Esophagus muscularis mucosa (tissue), 3 donors: Measurements from ENCODE around the gene FGF19.

Source experiments
- POLR2A ChIP-seq: fragments of 450-650 bp; IDR thresholded peaks from one replicate; pipeline ENCODE4 v1.6.1; 2017; ENCODE audit warnings: antibody characterized with exemption, moderate library complexity, mild to moderate bottlenecking, low read depth
- POLR2AphosphoS5 ChIP-seq, 2 donors: sonication (generic); formaldehyde crosslinking; IDR thresholded peaks; one replicate each; pipeline ENCODE4 v1.6.1; 2017; ENCODE audit warnings: antibody characterized with exemption in 2 of 2
- TF ChIP-seq, protein P1 (sequence below), 3 experiments: fragments of 200-600 bp in 2 of 3; fragments of 450-650 bp in 1 of 3; sonication (generic) in 2 of 3; IDR thresholded peaks; one replicate each; pipeline ENCODE4 v1.5.1; 2017 to 2019; ENCODE audit warnings: antibody characterized with exemption in 3 of 3, mild to moderate bottlenecking in 2 of 3, moderate library complexity in 1 of 3

DNA sequence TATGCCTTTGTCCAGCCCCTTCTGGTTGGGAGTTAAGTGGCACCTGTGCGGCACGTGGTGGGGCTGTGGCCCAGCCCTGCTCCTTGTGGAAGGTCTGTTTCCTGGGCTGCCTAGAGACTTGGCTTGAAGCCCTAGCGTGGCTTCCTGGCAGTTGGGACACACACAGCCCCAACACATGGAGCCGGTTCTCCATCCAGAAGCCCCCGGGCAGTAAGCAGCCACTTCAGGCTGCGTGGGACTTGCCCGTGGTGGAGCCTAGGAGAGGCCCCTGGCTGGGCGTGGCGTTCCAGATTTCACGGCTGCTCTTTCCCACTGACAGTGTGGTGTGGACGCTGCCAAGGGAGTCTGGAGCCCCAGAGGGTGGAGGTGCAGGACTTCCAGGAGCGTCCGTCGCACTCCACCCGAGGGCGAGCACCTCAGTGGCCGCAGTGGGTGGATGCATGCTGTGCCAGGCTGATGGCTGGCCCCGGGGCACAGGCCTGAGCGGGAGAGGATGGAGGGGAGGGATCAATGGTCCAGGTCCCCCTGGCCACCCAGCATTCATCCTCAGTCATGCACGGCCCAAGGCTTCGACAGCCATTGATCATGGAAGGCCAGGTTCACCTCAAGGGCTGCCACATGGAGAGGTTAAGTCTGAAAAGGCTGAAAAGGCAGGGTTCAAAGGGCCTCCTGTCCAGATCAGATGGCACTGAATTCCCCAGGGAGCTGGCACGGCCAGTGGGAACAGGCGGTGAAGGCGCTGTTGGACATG, 53.6 kb downstream of the FGF19 start:
- TF ChIP-seq, protein P1, sequence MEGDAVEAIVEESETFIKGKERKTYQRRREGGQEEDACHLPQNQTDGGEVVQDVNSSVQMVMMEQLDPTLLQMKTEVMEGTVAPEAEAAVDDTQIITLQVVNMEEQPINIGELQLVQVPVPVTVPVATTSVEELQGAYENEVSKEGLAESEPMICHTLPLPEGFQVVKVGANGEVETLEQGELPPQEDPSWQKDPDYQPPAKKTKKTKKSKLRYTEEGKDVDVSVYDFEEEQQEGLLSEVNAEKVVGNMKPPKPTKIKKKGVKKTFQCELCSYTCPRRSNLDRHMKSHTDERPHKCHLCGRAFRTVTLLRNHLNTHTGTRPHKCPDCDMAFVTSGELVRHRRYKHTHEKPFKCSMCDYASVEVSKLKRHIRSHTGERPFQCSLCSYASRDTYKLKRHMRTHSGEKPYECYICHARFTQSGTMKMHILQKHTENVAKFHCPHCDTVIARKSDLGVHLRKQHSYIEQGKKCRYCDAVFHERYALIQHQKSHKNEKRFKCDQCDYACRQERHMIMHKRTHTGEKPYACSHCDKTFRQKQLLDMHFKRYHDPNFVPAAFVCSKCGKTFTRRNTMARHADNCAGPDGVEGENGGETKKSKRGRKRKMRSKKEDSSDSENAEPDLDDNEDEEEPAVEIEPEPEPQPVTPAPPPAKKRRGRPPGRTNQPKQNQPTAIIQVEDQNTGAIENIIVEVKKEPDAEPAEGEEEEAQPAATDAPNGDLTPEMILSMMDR (IDR thresholded peaks at IDR 0.05): no peak
- no peak for TF ChIP-seq POLR2A
- TF ChIP-seq POLR2AphosphoS5 (IDR thresholded peaks at IDR 0.05): no peak
